ENCODE measurements around the gene GREB1L.
A peak's percentile ranks its signal among the peaks of the same experiment; 100 is the strongest.
"Not testable (repeated sequence)": the region's sequence is repeated elsewhere in the genome, so short reads cannot be mapped to it uniquely, and the experiment has no call there.

Gene GREB1L

DNA sequence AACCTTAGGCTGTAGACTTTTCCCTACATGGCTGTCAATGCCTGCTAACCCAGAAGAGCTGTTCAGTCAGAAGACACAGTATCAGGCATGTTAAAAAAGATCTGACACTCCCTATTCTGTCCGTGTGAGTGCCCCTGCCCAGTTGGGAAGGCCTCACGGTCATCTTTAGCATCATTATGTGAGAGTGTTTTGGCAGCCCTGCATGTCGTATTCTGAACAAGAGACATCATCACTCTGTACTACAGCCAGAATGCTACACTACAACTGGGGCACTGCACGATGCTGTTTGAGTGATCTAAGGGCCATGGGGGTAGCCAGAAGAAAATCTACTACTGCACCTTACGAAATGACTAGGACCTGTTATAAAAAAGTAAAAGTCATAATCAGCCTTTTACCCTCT is 67.2 kb downstream of the GREB1L start:
- no peak for DNase-seq

DNA sequence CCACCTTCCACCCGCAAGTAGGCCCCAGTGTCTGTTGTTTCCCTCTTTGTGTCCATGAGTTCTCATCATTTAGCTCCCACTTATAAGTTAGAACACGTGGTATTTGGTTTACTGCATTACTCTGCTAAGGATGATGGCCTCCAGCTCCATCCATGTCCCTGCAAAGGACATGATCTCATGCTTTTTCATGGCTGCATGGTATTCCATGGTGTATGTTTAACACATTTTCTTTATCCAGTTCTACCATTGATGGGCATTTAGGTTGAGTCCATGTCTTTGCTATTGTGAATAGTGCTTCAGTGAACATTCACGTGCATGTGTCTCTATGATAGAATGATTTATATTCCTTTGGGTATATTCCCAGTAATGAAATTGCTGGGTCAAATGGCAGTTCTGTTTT is 69.9 kb downstream of the GREB1L start:
- DNase-seq: not testable (repeated sequence)

DNA sequence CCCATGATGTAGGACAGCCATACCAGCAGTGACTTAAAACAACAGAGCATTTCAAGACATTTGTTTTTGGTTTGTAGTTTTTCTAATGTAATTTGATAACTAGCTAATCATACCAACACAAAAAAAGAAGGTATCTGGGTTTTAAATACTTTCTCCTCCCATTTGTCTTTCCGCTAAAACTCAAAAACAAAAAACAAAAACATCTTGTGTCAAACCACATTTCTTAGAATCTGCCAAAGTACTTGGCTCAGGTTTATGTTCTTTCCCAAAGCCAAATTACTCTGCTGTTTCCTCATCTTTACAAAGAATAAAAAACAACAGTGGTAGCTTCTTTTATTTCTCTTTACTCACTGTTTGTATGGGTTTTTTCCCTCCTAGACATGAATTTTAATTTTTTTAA is 71.5 kb downstream of the GREB1L start:
- no peak for DNase-seq

DNA sequence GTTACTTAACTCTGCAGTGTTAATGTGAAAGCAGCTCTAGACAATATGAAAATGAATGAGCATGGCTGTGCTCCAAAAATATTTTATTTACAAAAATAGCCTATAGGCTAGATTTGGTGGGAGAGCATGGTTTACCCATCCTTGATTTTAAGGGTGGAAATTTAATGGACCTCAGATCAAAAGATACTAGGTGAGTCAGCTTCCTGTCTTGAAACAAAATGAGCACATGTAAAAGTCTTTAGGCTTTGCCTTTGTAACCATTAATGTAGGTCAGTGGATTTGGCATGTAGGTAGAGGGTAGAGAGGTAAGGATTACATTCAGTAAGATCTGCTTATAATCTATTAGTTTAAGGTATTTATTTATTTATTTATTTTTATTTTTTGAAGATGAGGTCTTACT is 72.7 kb downstream of the GREB1L start:
- DNase-seq: no peak

DNA sequence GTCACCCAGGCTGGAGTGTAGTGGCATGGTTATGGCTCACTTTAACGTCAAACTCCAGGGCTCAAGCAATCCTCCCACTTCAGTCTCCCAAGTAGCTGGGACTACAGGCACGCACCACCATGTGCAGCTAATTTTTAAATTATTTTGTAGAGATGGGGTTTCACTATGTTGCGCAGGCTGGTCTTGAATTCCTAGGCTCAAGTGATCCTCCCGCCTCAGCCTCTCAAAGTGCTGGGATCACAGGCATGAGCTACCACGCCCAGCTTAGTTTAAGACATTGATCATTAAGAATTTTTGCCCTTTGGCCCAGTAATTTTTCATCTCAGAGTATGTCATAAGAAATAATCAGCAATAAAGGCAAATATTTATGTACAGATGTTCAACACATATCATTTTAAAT is 73.1 kb downstream of the GREB1L start:
- DNase-seq: not testable (repeated sequence)

DNA sequence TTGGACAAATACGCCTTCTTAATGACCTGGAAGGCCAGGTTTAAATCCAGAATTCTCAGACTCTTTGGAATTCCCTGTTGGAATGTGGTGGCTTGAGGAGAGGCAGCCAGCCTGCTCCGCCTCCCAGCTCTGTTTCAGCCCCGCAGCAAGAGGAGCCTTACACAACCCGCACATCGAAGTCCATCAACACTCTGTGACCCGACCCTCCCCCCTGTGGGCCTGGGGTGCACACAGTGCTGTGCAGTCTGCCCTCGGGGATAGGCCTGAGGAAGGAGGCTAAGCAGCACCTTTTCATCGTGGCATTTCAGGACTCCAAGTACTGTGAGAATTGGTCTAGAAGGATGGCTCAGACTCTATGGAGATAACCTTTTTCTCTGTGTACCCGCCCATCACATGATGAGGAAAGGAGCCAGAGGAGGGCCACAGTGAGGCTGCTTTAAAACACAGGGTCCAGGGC is 73.7 kb downstream of the GREB1L start:
- DNase-seq: no peak

DNA sequence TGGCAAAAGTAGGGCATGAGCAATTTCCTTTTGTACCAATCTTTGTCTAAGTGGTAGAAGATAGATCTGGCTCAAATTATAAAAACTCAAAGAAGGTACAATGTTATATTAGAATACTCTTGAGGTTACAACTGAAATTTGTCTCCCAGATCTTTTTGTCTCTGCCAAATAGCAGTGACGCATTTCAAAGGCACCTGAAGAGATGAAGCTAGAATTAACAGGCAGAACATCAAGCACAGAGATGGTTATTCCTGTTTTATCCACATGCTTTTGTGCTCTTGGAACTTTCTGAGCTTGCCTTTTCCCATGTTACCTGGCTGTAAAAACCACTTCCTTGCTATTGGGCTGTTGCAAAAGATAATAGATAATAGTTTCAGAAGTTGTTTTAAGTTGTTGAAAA is 74.3 kb downstream of the GREB1L start:
- DNase-seq: no peak

DNA sequence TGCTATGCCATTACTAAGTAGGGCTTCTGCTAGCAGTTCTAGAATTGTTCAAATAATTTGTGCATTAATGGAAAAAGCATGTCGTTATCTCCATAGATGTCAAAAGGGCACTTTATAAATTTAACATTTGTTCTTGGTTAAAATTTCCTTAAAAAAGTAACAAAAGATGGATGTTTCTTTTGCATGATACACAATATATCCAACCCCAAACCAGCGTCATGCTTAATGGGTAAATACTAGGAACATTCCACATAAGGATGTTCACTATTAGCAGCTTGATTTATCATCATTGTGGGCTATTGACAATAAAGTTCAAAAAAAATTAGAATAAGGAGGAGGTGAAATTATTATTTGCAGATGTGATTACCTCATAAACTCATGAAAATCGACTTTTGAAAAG is 79.7 kb downstream of the GREB1L start:
- no peak for DNase-seq

DNA sequence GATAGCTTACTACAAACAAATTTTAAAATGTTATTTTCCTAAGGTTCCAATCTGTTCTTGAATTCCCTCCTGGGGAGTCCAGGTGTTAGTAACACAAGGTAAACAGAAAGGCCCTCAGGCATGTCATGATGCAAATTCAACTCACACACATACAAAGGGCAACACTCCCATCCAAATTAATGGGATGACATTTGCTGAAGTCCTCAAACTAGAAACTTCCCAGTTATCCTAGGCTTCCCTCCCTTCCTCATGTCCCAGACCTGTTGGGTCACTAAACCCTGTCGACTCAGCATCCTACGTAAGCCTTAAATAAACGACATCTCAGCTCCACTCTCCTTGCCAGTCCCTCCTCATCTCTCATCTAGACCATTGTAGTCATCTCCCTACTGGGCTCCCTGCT is 85.1 kb downstream of the GREB1L start:
- no peak for DNase-seq

DNA sequence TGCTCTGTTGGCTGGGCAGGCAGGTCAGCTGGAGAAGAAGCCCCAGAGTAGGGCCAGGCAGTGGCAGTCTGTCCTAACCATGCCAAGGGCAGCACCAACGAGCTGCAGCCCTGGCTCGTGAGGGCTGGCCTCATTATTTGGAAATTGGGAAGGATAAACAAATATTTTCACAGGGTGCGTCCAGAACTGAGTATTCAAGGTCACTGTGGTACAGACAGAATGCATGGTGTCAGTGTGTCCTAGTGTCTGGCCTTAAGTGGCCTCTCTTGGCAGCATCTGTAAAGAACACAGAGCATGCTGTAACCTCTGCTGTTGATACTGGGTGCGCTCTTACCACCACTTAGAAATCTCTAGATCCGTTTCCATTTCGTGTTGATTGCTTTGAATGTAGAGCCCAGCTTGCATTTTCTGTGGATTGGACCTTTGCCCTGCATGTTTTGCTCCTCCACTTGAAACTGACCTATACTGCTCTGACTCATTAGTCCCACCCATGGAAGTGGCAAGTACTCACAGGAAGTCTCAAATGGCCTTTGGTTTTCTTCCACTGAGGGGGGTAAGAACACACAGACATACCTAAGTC is 88.2 kb downstream of the GREB1L start:
- DNase-seq: no peak

DNA sequence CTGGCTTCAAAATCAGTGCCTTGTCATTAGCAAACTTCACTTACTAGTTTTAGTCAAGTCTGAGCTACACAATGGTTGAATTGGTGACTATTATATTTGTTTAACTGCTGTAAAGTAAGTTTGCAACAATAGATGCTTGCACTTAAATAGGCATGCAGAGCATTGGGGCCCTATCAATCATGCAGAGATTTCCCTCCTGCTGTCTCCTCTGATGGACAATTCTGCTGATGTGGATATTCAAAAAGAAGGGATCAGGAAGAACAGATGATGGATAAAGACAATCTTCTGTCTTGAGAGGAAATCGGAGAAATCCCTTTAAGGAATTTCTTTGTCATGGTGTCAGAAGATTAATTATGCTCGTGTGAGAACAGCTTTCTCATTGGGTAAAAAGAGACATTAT is 89.0 kb downstream of the GREB1L start:
- no peak for DNase-seq

DNA sequence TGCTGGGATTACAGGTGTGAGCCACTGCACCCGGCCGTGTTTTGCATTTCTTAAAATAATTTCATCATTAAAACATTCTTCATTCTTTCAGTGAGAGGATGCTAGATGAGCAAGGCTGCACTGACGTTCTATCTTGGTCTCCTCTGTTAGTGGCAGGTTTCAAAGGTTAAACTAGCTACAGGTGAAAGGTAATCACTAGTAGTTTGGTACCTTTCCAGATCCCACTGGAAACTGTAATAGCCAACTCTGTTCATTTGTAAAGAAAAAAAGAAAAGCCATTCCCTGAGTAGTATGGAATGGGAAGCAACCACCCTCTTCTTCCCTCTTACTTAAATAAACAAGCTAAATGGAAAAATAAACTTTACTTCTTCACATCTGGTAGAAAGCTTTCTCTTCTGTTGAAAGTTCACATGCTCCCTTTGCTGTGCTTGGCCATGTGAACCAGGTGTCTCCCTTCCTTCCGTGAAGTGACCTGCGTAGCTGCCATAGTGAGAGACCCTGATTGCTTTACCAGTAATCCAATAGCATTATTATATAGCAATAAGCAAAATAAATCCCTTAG is 94.0 kb downstream of the GREB1L start:
- DNase-seq: no peak

DNA sequence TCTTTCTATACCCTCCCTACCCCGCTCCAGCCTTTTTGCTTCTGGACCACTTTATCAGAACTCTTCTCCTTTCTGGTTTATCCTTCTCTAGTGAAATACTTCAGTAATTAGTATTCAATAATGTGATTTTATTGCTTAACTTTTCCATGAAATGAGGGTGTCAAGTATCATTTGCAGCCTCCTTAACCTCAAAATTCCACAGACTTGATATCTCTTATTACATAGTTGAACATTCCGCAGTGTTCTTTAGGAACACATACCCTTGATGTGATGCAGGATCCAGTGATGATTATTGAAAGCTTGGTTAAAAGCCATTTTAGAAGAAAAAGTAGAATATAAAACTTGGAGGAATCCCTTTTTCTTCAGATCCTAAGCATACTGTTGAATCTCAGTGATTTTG is 94.8 kb downstream of the GREB1L start:
- no peak for DNase-seq

DNA sequence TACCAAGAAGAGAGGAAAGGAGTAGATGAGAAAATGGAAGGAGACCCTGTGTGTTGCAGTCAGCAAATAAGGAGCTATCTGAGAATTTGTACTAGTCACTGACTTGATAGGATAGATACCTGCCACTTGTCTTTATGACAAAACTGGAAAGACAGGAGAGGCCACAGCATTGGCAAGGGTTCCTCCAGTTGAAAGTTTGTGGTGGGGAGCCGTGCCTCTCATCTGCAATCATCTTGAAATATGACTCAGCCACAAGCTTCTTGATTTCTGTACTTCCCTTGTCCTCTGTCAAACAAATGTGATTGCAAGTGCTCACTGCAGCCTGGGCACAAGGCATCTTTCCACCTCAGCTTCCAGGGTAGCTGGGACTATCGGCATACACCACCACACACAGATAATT is 99.1 kb downstream of the GREB1L start:
- peak; percentile 7 for DNase-seq

DNA sequence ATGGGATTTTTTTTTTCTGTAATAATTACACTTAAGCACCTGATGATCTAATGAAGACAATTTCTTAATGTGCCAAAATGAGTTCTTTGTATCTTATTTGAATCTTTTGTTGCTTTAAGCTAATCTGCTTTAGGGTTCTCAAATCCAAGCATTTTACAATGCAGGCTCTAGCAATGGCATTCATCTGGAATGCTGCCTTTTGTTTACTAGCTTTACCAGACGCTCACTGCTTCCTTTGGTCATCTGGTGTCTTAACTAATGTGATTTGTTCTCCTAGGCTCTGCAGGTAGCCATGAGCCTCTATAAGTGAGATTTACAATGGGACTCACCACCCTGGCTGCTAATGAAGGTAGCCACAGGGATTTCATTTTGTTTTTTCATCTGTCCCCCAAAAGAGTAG is 100.3 kb downstream of the GREB1L start:
- no peak for DNase-seq

DNA sequence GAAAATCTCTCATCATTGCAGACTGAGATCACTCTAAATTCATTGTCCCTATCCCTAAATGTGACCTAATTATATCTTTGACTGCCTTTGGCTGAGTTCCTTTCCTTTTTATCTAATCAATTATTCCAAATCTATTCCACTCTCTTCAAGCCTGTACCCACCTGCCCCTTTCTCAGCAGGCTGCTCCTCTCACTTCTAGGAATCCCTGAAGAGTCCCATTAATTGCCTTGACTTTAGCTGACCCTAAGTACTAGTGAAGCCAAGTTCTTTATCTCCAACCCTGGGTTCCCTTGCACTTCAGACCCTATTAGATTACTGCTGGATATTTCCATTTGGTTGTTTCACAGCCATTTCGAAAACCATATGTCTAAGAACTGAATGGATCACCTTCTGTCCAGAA is 102.8 kb downstream of the GREB1L start:
- no peak for DNase-seq

DNA sequence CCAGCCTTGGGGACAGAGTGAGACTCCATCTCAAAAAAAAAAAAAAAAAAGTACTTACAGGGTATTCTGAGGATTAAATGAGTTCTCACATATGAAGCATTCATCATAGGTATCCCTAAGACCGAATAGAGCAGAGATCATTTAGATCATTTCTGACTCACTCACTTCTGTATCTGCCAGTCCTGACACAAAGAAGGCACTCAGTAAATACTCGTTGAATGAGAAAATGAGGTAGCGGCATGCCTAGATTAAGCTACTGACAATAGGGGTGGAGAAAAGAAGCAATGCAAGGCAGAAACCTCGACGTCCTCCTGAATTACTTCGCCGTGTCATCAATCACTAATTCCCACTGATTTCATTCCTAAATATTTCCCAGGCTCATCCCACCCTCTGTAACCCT is 103.8 kb downstream of the GREB1L start:
- DNase-seq: no peak

DNA sequence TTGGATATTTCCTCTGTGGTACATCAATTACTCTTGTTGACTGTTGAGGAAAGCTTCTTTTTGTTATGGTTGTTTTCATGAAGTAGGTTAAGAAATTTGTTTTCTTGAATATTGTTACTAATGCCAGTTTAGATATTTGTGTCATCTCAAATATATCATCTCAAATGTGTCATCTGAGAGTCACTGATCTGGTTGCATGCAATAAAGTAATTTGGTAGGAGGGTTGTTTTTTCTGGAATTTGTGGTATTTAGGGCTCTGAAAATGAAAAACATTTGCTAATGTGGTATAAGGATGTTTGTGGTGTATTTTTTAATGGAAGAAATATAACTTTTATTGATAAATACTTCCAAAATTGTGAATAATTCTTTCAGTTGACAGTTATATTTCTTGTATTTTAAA is 117.7 kb downstream of the GREB1L start:
- DNase-seq: no peak

DNA sequence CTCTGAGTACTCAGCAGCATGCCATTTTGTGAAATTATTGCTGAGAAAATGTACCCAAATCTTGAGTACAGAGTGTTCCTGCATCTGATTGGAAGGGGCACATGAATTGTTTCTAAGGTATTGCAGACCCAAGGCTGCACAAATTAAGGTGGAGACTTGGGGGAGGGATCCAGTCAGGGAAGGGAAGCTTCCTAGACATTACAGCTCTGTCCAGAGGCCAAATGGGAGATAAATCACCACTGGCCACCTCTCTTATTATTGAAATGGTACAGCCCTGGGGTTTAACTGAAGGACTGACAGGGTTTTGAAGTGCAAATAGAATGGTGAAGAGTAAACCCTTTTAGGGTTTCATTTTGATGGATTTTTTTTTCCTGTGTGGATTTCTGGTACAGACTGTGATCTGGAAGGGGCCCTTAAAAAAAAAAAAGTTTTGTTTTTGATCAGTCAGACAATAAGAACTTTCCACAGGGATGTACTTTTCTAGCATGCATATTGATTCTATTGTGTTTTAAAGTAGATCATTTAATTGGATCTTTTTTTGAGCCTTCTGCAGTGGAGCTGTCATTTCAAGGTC is 119.4 kb downstream of the GREB1L start:
- DNase-seq: no peak

DNA sequence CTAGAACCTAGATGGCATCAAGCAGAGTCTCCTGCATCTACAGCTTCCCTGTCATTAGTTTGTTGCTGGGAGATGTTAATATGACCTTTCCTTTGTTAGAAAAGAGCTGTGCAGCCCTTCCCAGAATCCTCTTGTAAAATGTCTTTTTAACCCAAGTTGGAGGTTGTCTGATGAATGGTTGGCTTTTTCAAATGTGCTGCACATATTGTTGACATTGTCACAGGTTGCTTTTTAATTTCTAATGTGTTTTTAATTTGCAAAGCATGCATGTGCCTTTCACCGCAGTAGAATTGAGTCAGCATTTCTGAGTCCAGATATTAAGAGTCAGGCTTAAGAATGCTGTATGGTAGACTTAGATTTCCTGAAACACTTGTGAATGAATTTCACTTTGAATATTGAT is 120.8 kb downstream of the GREB1L start:
- no peak for DNase-seq

DNA sequence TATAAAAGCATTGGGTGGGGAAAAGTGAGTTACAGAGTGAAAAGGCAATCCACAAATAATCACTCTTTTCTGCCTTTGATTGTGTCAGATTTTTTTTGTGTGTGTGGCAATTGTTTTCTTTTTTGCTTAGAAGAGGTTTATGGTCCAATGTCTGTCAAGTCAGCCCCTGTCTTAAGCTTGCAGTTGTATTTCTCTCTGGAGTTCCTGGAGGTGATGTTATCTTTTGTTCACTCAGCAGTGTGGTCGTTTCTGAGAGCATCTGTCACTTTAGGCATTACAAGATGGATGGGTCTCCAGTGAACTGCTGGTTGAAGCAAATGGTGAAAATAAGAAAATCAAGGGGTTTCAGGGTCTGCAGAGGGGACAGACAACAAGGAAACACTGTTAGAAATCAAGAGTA is 121.3 kb downstream of the GREB1L start:
- DNase-seq: no peak

DNA sequence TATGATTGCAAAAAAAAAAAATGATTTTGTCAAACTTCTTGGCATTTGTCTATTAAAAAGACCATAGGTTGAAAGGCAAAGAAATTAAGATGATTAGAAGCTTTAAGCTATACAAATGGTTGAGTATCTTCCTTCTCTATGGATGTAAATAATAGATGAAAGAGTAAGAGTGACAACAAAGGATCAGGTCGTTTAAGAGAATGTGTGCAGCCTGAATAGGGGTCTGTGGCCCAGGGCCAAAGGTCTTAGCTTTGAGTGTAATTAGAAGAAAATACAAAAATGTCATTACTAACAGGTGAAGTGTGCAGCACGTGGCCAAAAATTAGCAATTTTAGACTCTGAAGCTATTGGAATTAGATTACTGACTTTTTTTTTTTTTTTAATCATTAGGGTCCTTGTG is 122.4 kb downstream of the GREB1L start:
- DNase-seq: no peak

DNA sequence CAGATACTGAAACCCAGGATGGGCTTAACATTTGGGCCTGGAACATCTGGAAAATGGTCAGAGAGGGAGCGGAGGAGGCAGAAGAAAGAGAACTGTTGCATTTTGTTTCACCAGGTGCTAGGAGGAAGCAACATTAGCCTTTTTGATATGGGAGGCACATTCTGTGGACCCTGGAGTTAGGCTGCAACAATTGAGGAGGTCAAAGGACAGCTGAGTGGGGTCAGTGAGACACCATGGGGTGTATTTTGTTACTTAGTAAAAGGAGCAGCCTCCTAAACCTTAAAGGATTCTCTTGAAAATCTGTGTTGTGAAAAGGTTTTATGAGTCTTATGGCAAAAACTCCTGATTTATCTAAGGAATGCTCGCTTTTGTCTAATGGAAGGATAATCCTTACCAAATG is 124.9 kb downstream of the GREB1L start:
- DNase-seq: no peak

DNA sequence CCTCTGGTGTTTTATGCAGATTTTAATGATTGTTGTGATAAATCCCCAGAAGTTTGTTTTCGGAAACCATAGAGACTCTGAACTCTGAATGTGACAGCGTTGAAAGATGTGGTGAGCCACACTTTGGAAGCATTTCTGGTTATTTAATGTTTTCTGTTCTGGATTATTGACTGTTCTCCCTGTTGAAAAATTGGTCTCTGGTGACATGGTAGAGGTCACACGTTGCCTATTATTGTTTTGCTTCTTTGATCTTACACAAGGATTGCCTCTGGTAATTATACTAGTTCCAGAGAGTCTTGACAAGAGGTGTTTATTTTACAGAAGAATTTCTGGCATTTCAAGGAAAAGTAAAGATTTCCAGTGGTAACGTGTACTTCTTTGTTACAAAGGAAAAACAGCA is 127.1 kb downstream of the GREB1L start:
- DNase-seq: no peak

DNA sequence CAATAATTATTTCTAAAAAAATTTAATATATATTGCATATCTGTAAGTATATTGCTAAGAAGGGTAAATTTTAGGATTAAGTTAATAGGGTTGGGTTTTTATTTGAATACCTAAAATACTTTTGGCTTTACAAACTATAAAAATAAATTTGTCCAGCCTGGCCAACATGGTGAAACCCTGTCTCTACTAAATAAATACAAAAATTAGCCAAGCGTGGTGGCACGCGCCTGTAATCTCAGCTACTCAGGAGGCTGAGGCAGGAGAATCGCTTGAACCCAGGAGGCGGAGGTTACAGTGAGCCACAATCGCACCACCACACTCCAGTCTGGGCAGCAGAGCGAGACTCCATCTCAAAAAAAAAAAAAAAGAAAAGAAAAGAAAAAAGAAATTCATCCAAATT is 127.6 kb downstream of the GREB1L start:
- not testable (repeated sequence) for DNase-seq
